Endodermal cell (in vitro differentiated cells): ENCODE results near the gene TP73. TPM values are rescaled to one million over a fixed set of nuclear protein-coding genes. Genes with fewer than 3 reads are reported as not detected.
A peak's percentile ranks its signal among the peaks of the same experiment; 100 is the strongest.

Source experiments
- DNase-seq: peaks from one replicate; pipeline ENCODE4 v3.0.0-alpha.2; 2017
- H3K27ac ChIP-seq: 2 replicates; pipeline ENCODE4 v1.5.1; 2013; ENCODE audit warnings: mild to moderate bottlenecking, low read depth, low read length, moderate library complexity
- H3K27me3 ChIP-seq: 2 replicates; pipeline ENCODE4 v1.6.1; 2013; ENCODE audit warnings: mild to moderate bottlenecking, low read length, moderate library complexity; ENCODE audit not compliant: insufficient read depth, control insufficient read depth, poor library complexity, severe bottlenecking
- H3K36me3 ChIP-seq: 2 replicates; pipeline ENCODE4 v1.7.0; 2013; ENCODE audit warnings: mild to moderate bottlenecking, low read length, moderate library complexity; ENCODE audit not compliant: control insufficient read depth, insufficient read depth
- H3K4me1 ChIP-seq: one replicate; pipeline ENCODE4 v1.7.0; 2013; ENCODE audit warnings: low read length; ENCODE audit not compliant: control insufficient read depth, insufficient read depth
- H3K4me3 ChIP-seq: 2 replicates; pipeline ENCODE4 v1.5.1; 2013; ENCODE audit warnings: mild to moderate bottlenecking, low read length, moderate library complexity
- H3K9ac ChIP-seq: 2 replicates; pipeline ENCODE4 v1.6.1; 2013; ENCODE audit warnings: mild to moderate bottlenecking, low read length, moderate library complexity; ENCODE audit not compliant: poor library complexity, severe bottlenecking; ENCODE audit errors: extremely low read depth
- H3K9me3 ChIP-seq: 2 replicates; pipeline ENCODE4 v1.6.1; 2013; ENCODE audit warnings: mild to moderate bottlenecking, low read length, moderate library complexity; ENCODE audit not compliant: control insufficient read depth
- H3K27ac Mint-ChIP-seq: 2 replicates; pipeline ENCODE4 v1.8.0; 2020; ENCODE audit warnings: mixed read lengths
- H3K27me3 Mint-ChIP-seq: 2 replicates; pipeline ENCODE4 v1.8.0; 2021; ENCODE audit warnings: mild to moderate bottlenecking, mixed read lengths; ENCODE audit not compliant: insufficient read depth
- H3K36me3 Mint-ChIP-seq: 2 replicates; pipeline ENCODE4 v1.8.0; 2020; ENCODE audit warnings: low read depth, mixed read lengths
- H3K4me1 Mint-ChIP-seq: 2 replicates; pipeline ENCODE4 v1.8.0; 2020; ENCODE audit warnings: mixed read lengths
- H3K4me3 Mint-ChIP-seq: 2 replicates; pipeline ENCODE4 v1.8.0; 2020; ENCODE audit warnings: mild to moderate bottlenecking, moderate library complexity, mixed read lengths
- H3K9me3 Mint-ChIP-seq: 2 replicates; pipeline ENCODE4 v1.8.0; 2020; ENCODE audit warnings: mild to moderate bottlenecking, mixed read lengths
- WGBS, 2 experiments: methylation state at CpG; one replicate each; pipeline versions ENCODE4 v1.1.5 to v1.1.7; 2013; ENCODE audit warnings: missing lambda C conversion rate in 2 of 2, mixed read lengths in 1 of 2; ENCODE audit not compliant: insufficient coverage in 1 of 2, insufficient read length in 1 of 2; 5-methylcytosine and 5-hydroxymethylcytosine counted together
- total RNA-seq, 2 donors: library from RNA; stranded (reverse); fragmentation: NEBNext Ultra II Directional in 1 of 2; extraction: Animal tissue kit (Norgen Biotek cat#: 25700) in 1 of 2; gene quantifications; 2 replicates in 1 of 2; 3 replicates in 1 of 2; pipeline ENCODE4 v1.2.1, GENCODE V29; 2021
- TF ChIP-seq, protein P1 (sequence below): fragments of 200-600 bp; sonication (generic); conservative IDR thresholded peaks from 2 replicates; pipeline ENCODE4 v1.5.0; 2021; ENCODE audit warnings: antibody characterized with exemption, mild to moderate bottlenecking

Gene TP73
- total RNA-seq, 2 donors from 2014 or later, result 3.4 to 3.5 TPM

DNA sequence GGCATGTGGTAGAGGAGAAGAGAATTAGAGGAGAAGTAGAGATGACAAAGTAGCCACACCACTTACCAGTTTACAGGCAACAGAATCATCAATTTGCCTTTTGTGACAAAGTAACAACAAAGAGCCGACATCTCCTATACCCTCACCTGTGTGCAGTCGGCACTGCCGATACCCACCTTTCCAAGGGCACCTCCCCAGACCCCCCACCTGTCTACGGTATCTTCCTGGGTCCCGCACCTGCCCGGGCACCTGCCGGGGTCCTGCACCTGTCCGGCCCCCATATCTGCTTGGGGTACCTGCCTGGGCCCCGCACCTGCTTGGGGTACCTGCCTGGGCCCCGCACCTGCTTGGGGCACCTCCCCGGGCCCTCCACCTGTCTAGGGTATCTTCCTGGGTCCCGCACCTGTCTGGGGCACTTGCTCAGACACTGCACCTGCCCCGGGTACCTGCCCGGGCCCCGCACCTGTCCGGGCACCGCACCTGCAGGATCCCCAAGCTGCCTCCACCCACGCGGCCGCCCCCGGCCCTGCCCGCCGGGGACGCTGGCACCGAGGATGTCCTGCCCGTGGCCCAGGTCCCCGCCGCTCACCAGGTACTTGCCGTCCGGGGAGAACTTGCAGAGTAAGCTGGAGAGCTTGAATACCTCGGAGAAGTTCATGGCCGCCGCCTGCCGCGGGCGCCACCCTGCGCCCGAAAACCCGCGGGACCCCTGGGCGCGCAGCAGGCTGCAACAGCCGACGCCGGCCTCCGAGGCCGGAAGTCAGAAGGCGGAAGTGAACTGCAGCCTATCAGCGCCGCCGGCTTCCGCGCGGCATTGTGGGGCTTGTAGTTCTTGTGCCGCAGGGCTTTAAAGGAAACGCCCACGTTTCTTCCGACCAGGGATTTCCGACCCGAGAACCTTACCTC is 2.7 kb upstream of the TP73 start, which contains the start of gene WRAP73:
TSS of gene WRAP73 (minus strand) at position 762 of the 906 bp plus-strand sequence. CDS start at position 658, 104 bp downstream.
- H3K9ac ChIP-seq, result peak within 1 kb of the TSS; percentile 15
- Mint-ChIP-seq H3K4me1 (peaks cover 8% of the 10 kb centered on the region), H3K4me3 (peak within 1 kb of the TSS; percentile 66), H3K27ac (no peak within 1 kb of the TSS), H3K36me3 (peaks cover 16% of the 10 kb centered on the region), H3K27me3 (peaks cover 41% of the 10 kb centered on the region), H3K9me3 (no peaks in the 10 kb centered on the region)
- 4 to 5% methylated on average over 29 to 60 of the region's 60 CpGs for WGBS, 2 experiments
- peaks cover 47% of the 10 kb centered on the region for H3K27me3 ChIP-seq
- H3K4me3 ChIP-seq, result peak within 1 kb of the TSS; percentile 84
- H3K4me1 ChIP-seq, result peaks cover 2% of the 10 kb centered on the region
- H3K27ac ChIP-seq, result no peak within 1 kb of the TSS
- no peaks in the 10 kb centered on the region for H3K9me3 ChIP-seq
- TF ChIP-seq, protein P1, sequence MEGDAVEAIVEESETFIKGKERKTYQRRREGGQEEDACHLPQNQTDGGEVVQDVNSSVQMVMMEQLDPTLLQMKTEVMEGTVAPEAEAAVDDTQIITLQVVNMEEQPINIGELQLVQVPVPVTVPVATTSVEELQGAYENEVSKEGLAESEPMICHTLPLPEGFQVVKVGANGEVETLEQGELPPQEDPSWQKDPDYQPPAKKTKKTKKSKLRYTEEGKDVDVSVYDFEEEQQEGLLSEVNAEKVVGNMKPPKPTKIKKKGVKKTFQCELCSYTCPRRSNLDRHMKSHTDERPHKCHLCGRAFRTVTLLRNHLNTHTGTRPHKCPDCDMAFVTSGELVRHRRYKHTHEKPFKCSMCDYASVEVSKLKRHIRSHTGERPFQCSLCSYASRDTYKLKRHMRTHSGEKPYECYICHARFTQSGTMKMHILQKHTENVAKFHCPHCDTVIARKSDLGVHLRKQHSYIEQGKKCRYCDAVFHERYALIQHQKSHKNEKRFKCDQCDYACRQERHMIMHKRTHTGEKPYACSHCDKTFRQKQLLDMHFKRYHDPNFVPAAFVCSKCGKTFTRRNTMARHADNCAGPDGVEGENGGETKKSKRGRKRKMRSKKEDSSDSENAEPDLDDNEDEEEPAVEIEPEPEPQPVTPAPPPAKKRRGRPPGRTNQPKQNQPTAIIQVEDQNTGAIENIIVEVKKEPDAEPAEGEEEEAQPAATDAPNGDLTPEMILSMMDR, result peak; percentile 37
- DNase-seq, result peak; percentile 95
- H3K36me3 ChIP-seq, result peaks cover 21% of the 10 kb centered on the region

DNA sequence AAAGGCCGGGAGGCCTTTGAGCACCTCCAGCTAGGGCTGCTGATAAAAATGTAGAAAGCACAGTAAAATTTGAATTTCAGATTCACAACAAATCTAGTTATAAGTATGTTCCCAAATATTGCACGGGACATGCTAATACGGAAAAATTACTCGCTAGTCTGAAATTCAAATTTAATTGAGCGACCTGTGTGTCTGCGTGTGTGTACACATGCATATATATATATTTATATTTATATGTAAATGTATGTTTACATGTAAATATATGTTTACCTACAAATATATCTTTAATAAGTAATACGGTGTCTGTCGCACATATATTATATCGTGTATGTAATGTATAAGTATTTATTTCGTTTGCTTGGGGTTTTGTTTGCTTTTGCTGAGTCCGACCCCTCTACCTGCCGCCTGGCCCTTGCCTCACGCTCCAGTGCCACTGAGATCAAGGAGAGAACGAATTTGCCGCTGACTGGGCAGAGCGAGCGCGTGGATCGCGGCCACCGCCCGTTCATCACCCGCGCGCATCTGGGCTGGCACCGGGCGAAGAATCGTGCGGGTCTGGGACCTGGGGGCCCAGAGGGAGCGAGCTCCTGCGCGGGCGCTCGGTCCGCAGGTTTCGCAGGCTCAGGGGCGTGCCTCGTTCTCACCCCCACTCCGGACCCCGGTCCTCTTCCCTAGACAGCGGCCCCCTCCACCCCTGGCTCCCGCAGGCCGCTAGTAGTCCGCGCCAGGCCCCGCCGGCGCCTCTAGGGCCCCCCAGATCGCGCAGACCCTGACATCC is 1.9 kb upstream of the TP73 start:
- peak overlapping the region; percentile 66 for H3K4me3 Mint-ChIP-seq
- 14 to 17% methylated on average over 5 to 48 of the region's 50 CpGs for WGBS, 2 experiments
- Histone ChIP-seq H3K36me3 (peaks cover 21% of the 10 kb centered on the region), H3K9me3 (no peaks in the 10 kb centered on the region), H3K4me3 (peak overlapping the region; percentile 84), H3K27ac (no peak overlapping the region), H3K4me1 (peaks cover 2% of the 10 kb centered on the region), H3K9ac (no peak overlapping the region), H3K27me3 (peaks cover 55% of the 10 kb centered on the region)
- DNase-seq, result no peak
- no peak overlapping the region for H3K27ac Mint-ChIP-seq
- TF ChIP-seq, protein P1, result no peak
- H3K9me3 Mint-ChIP-seq, result no peaks in the 10 kb centered on the region
- H3K4me1 Mint-ChIP-seq, result peaks cover 8% of the 10 kb centered on the region
- H3K36me3 Mint-ChIP-seq, result peaks cover 14% of the 10 kb centered on the region
- H3K27me3 Mint-ChIP-seq, result peaks cover 50% of the 10 kb centered on the region

DNA sequence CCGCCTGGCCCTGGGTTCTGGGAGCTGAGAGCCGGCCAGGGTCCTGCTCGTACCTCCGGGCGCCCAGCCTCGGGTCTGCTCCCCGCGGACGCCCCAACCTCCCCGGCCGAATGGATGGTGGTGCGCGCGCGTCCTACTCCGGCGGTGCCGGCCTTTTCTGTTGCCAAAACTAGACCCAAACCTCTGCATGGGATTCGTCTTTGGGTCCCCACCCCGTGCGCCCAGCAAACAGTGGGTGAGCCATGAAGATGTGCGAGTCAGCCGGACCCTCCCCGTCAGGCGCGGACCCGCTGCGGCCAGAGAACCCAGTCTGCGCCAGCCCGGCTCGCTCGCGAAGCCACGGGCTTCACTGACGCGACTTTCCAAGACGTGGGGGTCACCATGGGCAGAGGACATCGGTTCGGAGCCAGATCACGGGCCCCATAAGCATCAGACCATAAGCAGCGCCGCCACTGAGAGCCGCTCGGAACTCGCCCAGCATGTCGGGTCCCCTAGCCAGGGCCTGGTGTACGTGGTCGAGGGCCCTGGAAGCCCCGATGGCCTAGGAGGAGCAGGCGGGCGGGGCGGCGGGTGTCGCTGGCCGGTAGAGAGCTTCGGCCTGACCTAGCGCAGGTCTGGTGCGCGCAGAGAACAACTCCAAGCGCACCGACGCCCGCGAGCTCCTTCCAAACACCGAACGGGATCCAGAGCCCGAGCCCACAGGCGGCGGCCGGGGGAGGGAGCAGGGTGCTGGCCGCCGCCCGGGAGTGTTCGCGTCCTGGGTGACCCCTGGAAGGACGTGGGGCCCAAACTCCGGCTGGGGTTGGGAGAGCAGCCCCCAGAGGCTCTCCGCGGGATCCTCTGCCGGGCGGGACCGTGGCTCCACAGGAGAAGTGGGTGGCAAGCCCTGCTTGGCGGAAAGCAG is 1.0 kb upstream of the TP73 start:
- Mint-ChIP-seq H3K27ac (no peak overlapping the region), H3K36me3 (peaks cover 8% of the 10 kb centered on the region), H3K27me3 (peaks cover 58% of the 10 kb centered on the region), H3K9me3 (no peaks in the 10 kb centered on the region), H3K4me3 (peak overlapping the region; percentile 55), H3K4me1 (peaks cover 8% of the 10 kb centered on the region)
- no peak overlapping the region for H3K9ac ChIP-seq
- H3K36me3 ChIP-seq, result peaks cover 12% of the 10 kb centered on the region
- TF ChIP-seq, protein P1, result no peak
- peaks cover 63% of the 10 kb centered on the region for H3K27me3 ChIP-seq
- DNase-seq, result peak; percentile 85
- peaks cover 2% of the 10 kb centered on the region for H3K4me1 ChIP-seq
- no peak overlapping the region for H3K27ac ChIP-seq
- H3K4me3 ChIP-seq, result no peak overlapping the region
- 2 to 4% methylated on average over 40 to 83 of the region's 83 CpGs for WGBS, 2 experiments
- H3K9me3 ChIP-seq, result no peaks in the 10 kb centered on the region
